Right lobe of liver (tissue), 6 donors: ENCODE measurements around the gene PUS7. TPM values are rescaled to one million over a fixed set of nuclear protein-coding genes. Genes with fewer than 3 reads are reported as not detected.
"Not testable (repeated sequence)": the region's sequence is repeated elsewhere in the genome, so short reads cannot be mapped to it uniquely, and the experiment has no call there.

Source experiments
- ATAC-seq, 4 donors: fragments of 200-7000 bp; cut with Tn5 transposase; one replicate each; pipeline ENCODE4 v1.9.1; 2020; ENCODE audit warnings: mild to moderate bottlenecking in 4 of 4, moderate library complexity in 4 of 4
- DNase-seq, 3 donors: peaks; one replicate each; pipeline ENCODE4 v3.0.0-alpha.2; 2020
- H3K27ac ChIP-seq, 3 donors: fragments of 200-600 bp; one replicate each; pipeline ENCODE4 v1.8.0; 2022
- H3K27me3 ChIP-seq, 2 donors: fragments of 200-600 bp; one replicate each; pipeline ENCODE4 v1.8.0; 2022
- H3K36me3 ChIP-seq, 4 donors: fragments of 200-600 bp; sonication (generic) in 1 of 4; one replicate each; pipeline versions ENCODE4 v1.5.1 to v1.8.0; 2017 to 2022; ENCODE audit warnings: control low read depth in 1 of 4
- H3K4me1 ChIP-seq, 4 donors: fragments of 200-600 bp; sonication (generic) in 1 of 4; one replicate each; pipeline versions ENCODE4 v1.5.1 to v1.8.0; 2017 to 2022; ENCODE audit warnings: control low read depth in 1 of 4
- H3K4me3 ChIP-seq, 3 donors: fragments of 200-600 bp; one replicate each; pipeline ENCODE4 v1.8.0; 2022
- H3K9me3 ChIP-seq, 4 donors: fragments of 200-600 bp; sonication (generic) in 1 of 4; one replicate each; pipeline versions ENCODE4 v1.5.1 to v1.8.0; 2017 to 2022; ENCODE audit warnings: control low read depth in 1 of 4
- CTCF ChIP-seq, 4 donors: fragments of 200-600 bp in 3 of 4; fragments of 450-650 bp in 1 of 4; IDR thresholded peaks; one replicate each; pipeline versions ENCODE4 v1.5.1 to v1.8.0; 2016 to 2022; ENCODE audit warnings: antibody characterized with exemption in 4 of 4, mild to moderate bottlenecking in 2 of 4
- POLR2A ChIP-seq: fragments of 450-650 bp; IDR thresholded peaks from one replicate; pipeline ENCODE4 v1.6.1; 2017; ENCODE audit warnings: antibody characterized with exemption, mild to moderate bottlenecking
- WGBS: methylation state at CpG from one replicate; pipeline ENCODE4 v1.1.6; 2018; ENCODE audit warnings: low coverage, low lambda C conversion rate; ENCODE audit not compliant: insufficient coverage; ENCODE audit errors: missing lambda C conversion rate; 5-methylcytosine and 5-hydroxymethylcytosine counted together
- intact Hi-C, 2 donors: fragments of 100-400 bp; cut with DNase I; formaldehyde crosslinking; loops; one replicate each; pipeline versions ENCODE4 v1.11.2 to v1.14.1; 2022
- total RNA-seq, 6 experiments: library from RNA; depleted of rRNA in 2 of 6; stranded (reverse); fragments of >200 nt in 2 of 6; fragmentation: NEBNext Ultra II Directional in 3 of 6; extraction: Animal tissue kit (Norgen Biotek cat#: 25700) in 3 of 6; gene quantifications; one replicate each; pipeline versions ENCODE4 v1.1.0 to v1.2.4, GENCODE V29; 2016 to 2023
- donor health status: DM: no; HTN: yes; CAD: no.
- donor health status: DM: no; HTN: no; CAD: no.
- donor health status: DM: no; HTN: no; CAD: no.
- donor health status: DM: no; HTN: yes; CAD: no.
- donor health status: DM: no; HTN: yes; CAD: no.

PUS7 gene
- total RNA-seq, 6 experiments from 2014 or later = 4.2 to 15.7 (median 6.8) TPM

GRCh38 chr7:105530546-105530945 is 8.5 kb upstream of the PUS7 start:
- DNase-seq (no peak), ATAC-seq (no peak)
- TF ChIP-seq POLR2A (no peak), CTCF (IDR thresholded peaks at IDR 0.05) (no peak)
- WGBS = 94% methylated on average over 16 of the region's 20 CpGs
- no peaks in the 10 kb centered on the region for H3K27me3 ChIP-seq
- H3K4me3 ChIP-seq = no peak overlapping the region
- intact Hi-C loops = no loop called here
- peaks cover 0 to 13% (median 3%) of the 10 kb centered on the region in 4 donors for H3K4me1 ChIP-seq
- no peak overlapping the region for H3K27ac ChIP-seq
- H3K9me3 ChIP-seq = no peaks in the 10 kb centered on the region
- H3K36me3 ChIP-seq = peaks cover 0 to under 1% (median 0%) of the 10 kb centered on the region in 4 donors

GRCh38 chr7:105530126-105530525 is 8.1 kb upstream of the PUS7 start:
- no peak for DNase-seq
- H3K4me3 ChIP-seq = no peak overlapping the region
- TF ChIP-seq CTCF (IDR thresholded peaks at IDR 0.05) (no peak), POLR2A (no peak)
- ATAC-seq = no peak
- H3K4me1 ChIP-seq = peaks cover 0 to 13% (median 3%) of the 10 kb centered on the region in 4 donors
- 93% methylated on average over 5 of the region's 10 CpGs for WGBS
- no peaks in the 10 kb centered on the region for H3K36me3 ChIP-seq
- intact Hi-C loops = no loop called here
- H3K27me3 ChIP-seq = no peaks in the 10 kb centered on the region
- no peak overlapping the region for H3K27ac ChIP-seq
- no peaks in the 10 kb centered on the region for H3K9me3 ChIP-seq

- DNase-seq, H3K27me3 ChIP-seq, H3K4me1 ChIP-seq, H3K9me3 ChIP-seq, ATAC-seq, H3K4me3 ChIP-seq, H3K27ac ChIP-seq, H3K36me3 ChIP-seq, intact Hi-C loops: not testable (repeated sequence)
- WGBS = 90% methylated on average over 2 of the region's 5 CpGs
Measured at GRCh38 chr7:105527737-105528136, 5.7 kb upstream of the PUS7 start.

- 67% methylated on average over 4 of the region's 4 CpGs for WGBS
- TF ChIP-seq POLR2A (no peak), CTCF (IDR thresholded peaks at IDR 0.05) (no peak)
- no peak overlapping the region for H3K27ac ChIP-seq
- intact Hi-C loops = no loop called here
- H3K4me1 ChIP-seq = peaks cover 0 to 17% (median 4%) of the 10 kb centered on the region in 4 donors
- H3K4me3 ChIP-seq = no peak overlapping the region
- no peaks in the 10 kb centered on the region for H3K27me3 ChIP-seq
- ATAC-seq = no peak
- no peaks in the 10 kb centered on the region for H3K36me3 ChIP-seq
- no peak for DNase-seq
- no peaks in the 10 kb centered on the region for H3K9me3 ChIP-seq
Measured at GRCh38 chr7:105524840-105525239, 2.8 kb upstream of the PUS7 start.

GRCh38 chr7:105524423-105524822 is 2.4 kb upstream of the PUS7 start:
- ATAC-seq, H3K27ac ChIP-seq, H3K36me3 ChIP-seq, DNase-seq, H3K4me3 ChIP-seq, H3K9me3 ChIP-seq, H3K27me3 ChIP-seq, intact Hi-C loops: not testable (repeated sequence)
- WGBS = 78% methylated on average over 6 of the region's 11 CpGs
- H3K4me1 ChIP-seq = peaks cover 0 to 17% (median 4%) of the 10 kb centered on the region in 4 donors
